HCT116 (cell line): Measurements from ENCODE around the gene FAM81A. TPM values are rescaled to one million over a fixed set of nuclear protein-coding genes. Genes with fewer than 3 reads are reported as not detected.

Source experiments
- ATAC-seq: fragments of 200-7000 bp; cut with Tn5 transposase; 2 replicates; pipeline ENCODE4 v1.9.1; 2020; ENCODE audit warnings: mild to moderate bottlenecking, moderate library complexity
- BruUV-seq: library from RNA; stranded (reverse); fragments of 400-500 nt; replicated peaks from 2 replicates; lab custom pipeline; 2021; lab: Mats Ljungman, UMichigan
- CTCF ChIA-PET: fragments of 300-600 bp; sonication (Branson Sonifier 250); formaldehyde crosslinking; loops from one replicate; lab custom pipeline; 2021; ENCODE audit warnings: antibody characterized with exemption; lab: Charles Lee
- POLR2A ChIA-PET: fragments of 300-600, 350-600 bp; sonication (Branson Sonifier 250); formaldehyde crosslinking; loops from one replicate; lab custom pipeline; 2021; ENCODE audit warnings: antibody characterized with exemption; lab: Charles Lee
- RAD21 ChIA-PET, 2 experiments: fragments of 300-600 bp; sonication (Branson Sonifier 250); formaldehyde crosslinking; loops; one replicate each; lab custom pipeline; 2023; ENCODE audit warnings: low total read pairs in 2 of 2; ENCODE audit not compliant: uncharacterized antibody in 2 of 2, unreplicated experiment in 2 of 2, low non-redundant PET in 1 of 2; lab: Charles Lee
- DNase-seq: peaks from one replicate; pipeline ENCODE4 v3.0.0-alpha.2; 2010; ENCODE audit warnings: low read depth, low spot score
- H2AFZ ChIP-seq: fragments of 200-600 bp; shearing (Covaris generic), sonication (generic); 2 replicates; pipeline ENCODE4 v1.6.1; 2017; ENCODE audit warnings: low read depth, mixed run types, mixed read lengths, antibody characterized with exemption, low read length; ENCODE audit not compliant: poor library complexity, severe bottlenecking
- H3K27ac ChIP-seq: 2 replicates; pipeline ENCODE4 v1.5.1; 2012; ENCODE audit warnings: low read depth, low read length
- H3K27me3 ChIP-seq: fragments of 200-600 bp; sonication (generic); 2 replicates; pipeline ENCODE4 v1.6.1; 2016; ENCODE audit warnings: mixed run types, low read length, mixed read lengths; ENCODE audit not compliant: insufficient read depth
- H3K36me3 ChIP-seq, 2 experiments: fragments of 200-500 bp in 1 of 2; fragments of 200-600 bp in 1 of 2; sonication (Bioruptor generic) in 1 of 2; sonication (generic) in 1 of 2; 2 replicates each; pipeline versions ENCODE4 v1.5.1 to v1.6.1; 2014 to 2016; ENCODE audit warnings: low read length in 2 of 2, inconsistent platforms in 1 of 2, mixed read lengths in 1 of 2, mixed run types in 1 of 2; ENCODE audit not compliant: insufficient read depth in 2 of 2, control insufficient read depth in 1 of 2
- H3K4me1 ChIP-seq, 2 experiments: fragments of 200-600 bp in 1 of 2; sonication (generic) in 1 of 2; 2 replicates each; pipeline versions ENCODE4 v1.5.1 to v1.6.1; 2012 to 2017; ENCODE audit warnings: low read length in 2 of 2, inconsistent platforms in 1 of 2, mild to moderate bottlenecking in 1 of 2, mixed read lengths in 1 of 2, mixed run types in 1 of 2, moderate library complexity in 1 of 2; ENCODE audit not compliant: insufficient read depth in 2 of 2, control insufficient read depth in 1 of 2
- H3K4me2 ChIP-seq: fragments of 200-600 bp; sonication (generic); 2 replicates; pipeline ENCODE4 v1.6.1; 2017; ENCODE audit warnings: mixed run types, low read length, mixed read lengths
- H3K4me3 ChIP-seq, 2 experiments: fragments of 200-600 bp in 1 of 2; sonication (generic) in 1 of 2; replicated peaks in 1 of 2; 2 replicates each; pipeline ENCODE4 v1.5.1; 2011 to 2016; ENCODE audit warnings: low read length in 2 of 2, control low read depth in 1 of 2, low read depth in 1 of 2, mild to moderate bottlenecking in 1 of 2, mixed read lengths in 1 of 2, mixed run types in 1 of 2
- H3K79me2 ChIP-seq: fragments of 200-600 bp; sonication (generic); 2 replicates; pipeline ENCODE4 v1.6.1; 2017; ENCODE audit warnings: mild to moderate bottlenecking, mixed run types, low read length, moderate library complexity, mixed read lengths; ENCODE audit not compliant: insufficient read depth
- H3K9ac ChIP-seq: fragments of 200-600 bp; sonication (generic); 2 replicates; pipeline ENCODE4 v1.6.1; 2016; ENCODE audit warnings: low read length, mixed read lengths
- H3K9me2 ChIP-seq: fragments of 200-600 bp; sonication (generic), shearing (Covaris generic); 2 replicates; pipeline ENCODE4 v1.6.1; 2017; ENCODE audit warnings: mixed run types, mild to moderate bottlenecking, moderate library complexity; ENCODE audit not compliant: insufficient read depth
- H3K9me3 ChIP-seq, 2 experiments: fragments of 200-500 bp in 1 of 2; fragments of 200-600 bp in 1 of 2; sonication (Bioruptor generic) in 1 of 2; sonication (generic) in 1 of 2; 2 replicates each; pipeline ENCODE4 v1.6.1; 2014 to 2017; ENCODE audit warnings: low read length in 2 of 2, mixed read lengths in 2 of 2, inconsistent platforms in 1 of 2, low read depth in 1 of 2, mild to moderate bottlenecking in 1 of 2, mixed run types in 1 of 2, moderate library complexity in 1 of 2; ENCODE audit not compliant: control insufficient read depth in 1 of 2, insufficient read depth in 1 of 2
- H4K20me1 ChIP-seq: fragments of 200-600 bp; sonication (generic), shearing (Covaris generic); 2 replicates; pipeline ENCODE4 v1.6.1; 2017; ENCODE audit warnings: mixed run types, mild to moderate bottlenecking, moderate library complexity; ENCODE audit not compliant: insufficient read depth
- CBX3 ChIP-seq: IDR thresholded peaks from 2 replicates; pipeline ENCODE4 v1.6.1; 2012; ENCODE audit warnings: low read depth
- CEBPB ChIP-seq: IDR thresholded peaks from 2 replicates; pipeline ENCODE4 v1.6.1; 2012; ENCODE audit warnings: low read depth
- CTCF ChIP-seq, 3 experiments: fragments of 200-600 bp in 1 of 3; sonication (generic) in 1 of 3; IDR thresholded peaks in 2 of 3; conservative IDR thresholded peaks in 1 of 3; 2 replicates each; pipeline ENCODE4 v1.5.1; 2012 to 2017; ENCODE audit warnings: low read depth in 2 of 3, low read length in 2 of 3, antibody characterized with exemption in 1 of 3, borderline replicate concordance in 1 of 3, control low read depth in 1 of 3, mild to moderate bottlenecking in 1 of 3, mixed read lengths in 1 of 3, mixed run types in 1 of 3, moderate library complexity in 1 of 3; ENCODE audit not compliant: insufficient read depth in 1 of 3
- EGR1 ChIP-seq: IDR thresholded peaks from 2 replicates; pipeline ENCODE4 v1.6.1; 2012; ENCODE audit warnings: low read depth
- EZH2 ChIP-seq: fragments of 200-600 bp; sonication (generic); IDR thresholded peaks from 2 replicates; pipeline ENCODE4 v1.6.1; 2017; ENCODE audit warnings: antibody characterized with exemption, mixed run types
- EZH2phosphoT487 ChIP-seq: fragments of 200-600 bp; IDR thresholded peaks from 2 replicates; pipeline ENCODE4 v1.6.1; 2018; ENCODE audit warnings: antibody characterized with exemption, borderline replicate concordance
- JUND ChIP-seq: IDR thresholded peaks from 2 replicates; pipeline ENCODE4 v1.6.1; 2012
- MAX ChIP-seq: IDR thresholded peaks from 2 replicates; pipeline ENCODE4 v1.6.1; 2012
- POLR2A ChIP-seq: IDR thresholded peaks from 2 replicates; pipeline ENCODE4 v1.7.0; 2011; ENCODE audit warnings: borderline replicate concordance; ENCODE audit not compliant: insufficient read depth, insufficient read length; ENCODE audit errors: extremely low read depth
- RAD21 ChIP-seq: IDR thresholded peaks from 2 replicates; pipeline ENCODE4 v1.6.1; 2012; ENCODE audit warnings: low read depth, mild to moderate bottlenecking
- SIN3A ChIP-seq: IDR thresholded peaks from 2 replicates; pipeline ENCODE4 v1.6.1; 2012; ENCODE audit warnings: low read depth
- SP1 ChIP-seq: IDR thresholded peaks from 2 replicates; pipeline ENCODE4 v1.6.1; 2012; ENCODE audit warnings: low read depth
- SRF ChIP-seq: IDR thresholded peaks from 2 replicates; pipeline ENCODE4 v1.6.1; 2012; ENCODE audit warnings: low read depth
- TCF7L2 ChIP-seq: IDR thresholded peaks from 2 replicates; pipeline ENCODE4 v1.7.0; 2011; ENCODE audit warnings: borderline replicate concordance, inconsistent platforms; ENCODE audit not compliant: insufficient read depth, insufficient read length; ENCODE audit errors: extremely low read depth
- ZBTB33 ChIP-seq: IDR thresholded peaks from 2 replicates; pipeline ENCODE4 v1.6.1; 2011; ENCODE audit warnings: mild to moderate bottlenecking, low read length, moderate library complexity; ENCODE audit not compliant: insufficient replicate concordance; ENCODE audit errors: extremely low read depth
- ZFX ChIP-seq: fragments of 450-650 bp; IDR thresholded peaks from 2 replicates; pipeline ENCODE4 v1.6.1; 2017
- ZNF274 ChIP-seq: fragments of 200-500 bp; sonication (Bioruptor generic); IDR thresholded peaks from 2 replicates; pipeline ENCODE4 v1.6.1; 2014; ENCODE audit warnings: mild to moderate bottlenecking, low read depth, low read length, inconsistent platforms
- intact Hi-C: fragments of 100-400 bp; cut with micrococcal nuclease; formaldehyde crosslinking; loops from 2 replicates; pipeline ENCODE4 v1.10.0; 2022
- total RNA-seq: library from RNA; stranded (reverse); gene quantifications from one replicate; pipeline ENCODE4 v1.2.1, GENCODE V29; 2021; ENCODE audit not compliant: unreplicated experiment
- TF ChIP-seq, protein P1 (sequence below): IDR thresholded peaks from 2 replicates; pipeline ENCODE4 v1.6.1; 2012
- TF ChIP-seq, protein P2 (sequence below): IDR thresholded peaks from 2 replicates; pipeline ENCODE4 v1.6.1; 2012; ENCODE audit warnings: low read depth

The FAM81A gene
- total RNA-seq, 1 experiment from 2014 or later: 6.6 TPM

DNA sequence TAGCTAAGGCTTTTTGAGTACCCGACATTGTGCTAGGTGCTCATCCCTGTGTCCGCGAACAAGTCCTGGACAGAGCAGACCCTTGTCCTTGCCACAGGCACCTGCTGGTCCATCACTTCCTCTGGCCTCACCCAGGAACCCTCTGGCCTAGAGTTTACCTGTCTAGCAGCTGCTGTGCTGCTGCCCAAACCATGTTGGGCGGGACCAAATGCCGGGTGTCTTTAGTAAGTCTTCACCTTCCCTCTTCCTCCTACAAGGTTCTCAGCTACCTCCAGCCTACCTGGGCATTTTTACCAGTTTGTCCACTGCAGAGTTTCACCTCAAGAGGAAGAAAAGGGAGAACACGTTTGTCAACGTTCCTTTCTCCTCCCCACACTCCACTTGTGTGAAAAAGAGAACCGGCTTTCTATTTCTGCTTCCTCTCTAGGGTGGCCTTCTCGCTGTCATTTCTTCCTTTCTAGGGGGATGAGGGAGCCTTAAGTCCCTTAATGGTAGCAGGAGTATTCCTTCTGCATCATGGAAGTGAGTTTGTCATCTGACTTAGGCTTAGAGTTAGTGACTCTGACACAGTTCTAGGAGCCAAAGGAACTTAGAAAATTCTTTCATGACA, 93.2 kb downstream of the FAM81A start:
- H3K27ac ChIP-seq: no peak overlapping the region
- ChIA-PET CTCF (interaction anchor here (1.9 to 2.7 kb wide), 3 partner anchors 91 to 110 kb away, joined by 11 to 33 read pairs (median 15); no protein-coding TSS in a partner anchor), POLR2A (no interaction called here), RAD21 (no interaction called here)
- H3K9me3 ChIP-seq: no peaks in the 10 kb centered on the region
- no peaks in the 10 kb centered on the region for H3K36me3 ChIP-seq
- TF ChIP-seq EGR1 (no peak), ZNF274 (no peak), POLR2A (no peak), ZBTB33 (no peak), MAX (no peak), EZH2phosphoT487 (no peak), CBX3 (no peak), SIN3A (no peak), RAD21 (no peak), CEBPB (no peak), EZH2 (no peak), TCF7L2 (no peak), SRF (no peak), SP1 (no peak), ZFX (no peak), JUND (no peak), CTCF (IDR thresholded peaks at IDR 0.05 in 2 of 3, conservative IDR thresholded peaks at IDR 0.05 in 1 of 3; ENCODE audit: borderline replicate concordance in 1 of 3, insufficient read depth in 1 of 3, low read depth in 2 of 3, low read length in 2 of 3) (no peak)
- TF ChIP-seq, protein P1, sequence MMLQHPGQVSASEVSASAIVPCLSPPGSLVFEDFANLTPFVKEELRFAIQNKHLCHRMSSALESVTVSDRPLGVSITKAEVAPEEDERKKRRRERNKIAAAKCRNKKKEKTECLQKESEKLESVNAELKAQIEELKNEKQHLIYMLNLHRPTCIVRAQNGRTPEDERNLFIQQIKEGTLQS: no peak
- TF ChIP-seq, protein P2, sequence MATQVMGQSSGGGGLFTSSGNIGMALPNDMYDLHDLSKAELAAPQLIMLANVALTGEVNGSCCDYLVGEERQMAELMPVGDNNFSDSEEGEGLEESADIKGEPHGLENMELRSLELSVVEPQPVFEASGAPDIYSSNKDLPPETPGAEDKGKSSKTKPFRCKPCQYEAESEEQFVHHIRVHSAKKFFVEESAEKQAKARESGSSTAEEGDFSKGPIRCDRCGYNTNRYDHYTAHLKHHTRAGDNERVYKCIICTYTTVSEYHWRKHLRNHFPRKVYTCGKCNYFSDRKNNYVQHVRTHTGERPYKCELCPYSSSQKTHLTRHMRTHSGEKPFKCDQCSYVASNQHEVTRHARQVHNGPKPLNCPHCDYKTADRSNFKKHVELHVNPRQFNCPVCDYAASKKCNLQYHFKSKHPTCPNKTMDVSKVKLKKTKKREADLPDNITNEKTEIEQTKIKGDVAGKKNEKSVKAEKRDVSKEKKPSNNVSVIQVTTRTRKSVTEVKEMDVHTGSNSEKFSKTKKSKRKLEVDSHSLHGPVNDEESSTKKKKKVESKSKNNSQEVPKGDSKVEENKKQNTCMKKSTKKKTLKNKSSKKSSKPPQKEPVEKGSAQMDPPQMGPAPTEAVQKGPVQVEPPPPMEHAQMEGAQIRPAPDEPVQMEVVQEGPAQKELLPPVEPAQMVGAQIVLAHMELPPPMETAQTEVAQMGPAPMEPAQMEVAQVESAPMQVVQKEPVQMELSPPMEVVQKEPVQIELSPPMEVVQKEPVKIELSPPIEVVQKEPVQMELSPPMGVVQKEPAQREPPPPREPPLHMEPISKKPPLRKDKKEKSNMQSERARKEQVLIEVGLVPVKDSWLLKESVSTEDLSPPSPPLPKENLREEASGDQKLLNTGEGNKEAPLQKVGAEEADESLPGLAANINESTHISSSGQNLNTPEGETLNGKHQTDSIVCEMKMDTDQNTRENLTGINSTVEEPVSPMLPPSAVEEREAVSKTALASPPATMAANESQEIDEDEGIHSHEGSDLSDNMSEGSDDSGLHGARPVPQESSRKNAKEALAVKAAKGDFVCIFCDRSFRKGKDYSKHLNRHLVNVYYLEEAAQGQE: no peak
- no peaks in the 10 kb centered on the region for H4K20me1 ChIP-seq
- H3K9me2 ChIP-seq: no peaks in the 10 kb centered on the region
- ATAC-seq (no peak), DNase-seq (no peak)
- H3K27me3 ChIP-seq: no peaks in the 10 kb centered on the region
- intact Hi-C loops: loop anchor here (5.0 kb wide), 1 partner anchor 796 kb away; no protein-coding TSS in a partner anchor
- no peaks in the 10 kb centered on the region for H3K79me2 ChIP-seq
- no peak overlapping the region for H2AFZ ChIP-seq
- no TSS peak for BruUV-seq
- H3K4me1 ChIP-seq: peaks cover 8 to 9% of the 10 kb centered on the region in 2 experiments; a peak in 2 of 4 replicates
- H3K9ac ChIP-seq: no peak overlapping the region
- no peak overlapping the region for H3K4me2 ChIP-seq
- no peak overlapping the region for H3K4me3 ChIP-seq
